Loucy (cell line): ENCODE data around the gene FRS2.

Source experiments
- H2AFZ ChIP-seq: fragments of 200-600 bp; sonication (generic); 2 replicates; pipeline ENCODE4 v1.6.0; 2016; ENCODE audit warnings: antibody characterized with exemption, mild to moderate bottlenecking, low read length, moderate library complexity
- H3F3A ChIP-seq: fragments of 200-600 bp; 2 replicates; pipeline ENCODE4 v1.6.0; 2016; ENCODE audit warnings: antibody characterized with exemption, low read depth, mild to moderate bottlenecking
- H3K27me3 ChIP-seq: fragments of 200-600 bp; sonication (generic); 2 replicates; pipeline ENCODE4 v1.6.1; 2014; ENCODE audit warnings: low read length, mild to moderate bottlenecking; ENCODE audit not compliant: insufficient read depth, poor library complexity, severe bottlenecking
- H3K36me3 ChIP-seq: fragments of 200-600 bp; sonication (generic); 2 replicates; pipeline ENCODE4 v1.6.1; 2016; ENCODE audit warnings: low read length; ENCODE audit not compliant: insufficient read depth
- H3K4me1 ChIP-seq: fragments of 200-600 bp; sonication (generic); 2 replicates; pipeline ENCODE4 v1.5.1; 2014; ENCODE audit warnings: low read length, mild to moderate bottlenecking; ENCODE audit not compliant: insufficient read depth, poor library complexity, severe bottlenecking
- H3K4me2 ChIP-seq: fragments of 200-600 bp; sonication (generic); 2 replicates; pipeline ENCODE4 v1.6.0; 2014; ENCODE audit warnings: antibody characterized with exemption, low read length, low read depth, mild to moderate bottlenecking; ENCODE audit not compliant: poor library complexity, severe bottlenecking
- H3K4me3 ChIP-seq: fragments of 200-600 bp; sonication (generic); 2 replicates; pipeline ENCODE4 v1.5.1; 2014; ENCODE audit warnings: low read length, mild to moderate bottlenecking, mixed read lengths; ENCODE audit not compliant: poor library complexity, severe bottlenecking
- H3K79me2 ChIP-seq: fragments of 200-600 bp; sonication (generic); 2 replicates; pipeline ENCODE4 v1.6.1; 2014; ENCODE audit warnings: low read length; ENCODE audit not compliant: insufficient read depth
- H3K9ac ChIP-seq: fragments of 200-600 bp; sonication (generic); 2 replicates; pipeline ENCODE4 v1.6.0; 2014; ENCODE audit warnings: mild to moderate bottlenecking, low read depth, low read length, moderate library complexity; ENCODE audit not compliant: poor library complexity, severe bottlenecking
- H3K9me2 ChIP-seq: fragments of 200-600 bp; sonication (generic); replicated peaks from 2 replicates; pipeline ENCODE4 v1.6.1; 2016; ENCODE audit warnings: low read depth, low read length, mixed read lengths
- H3K9me3 ChIP-seq: fragments of 200-600 bp; sonication (generic); 2 replicates; pipeline ENCODE4 v1.6.1; 2014; ENCODE audit warnings: mild to moderate bottlenecking, antibody characterized with exemption, low read length, low read depth; ENCODE audit not compliant: insufficient read depth
- H4K20me1 ChIP-seq: fragments of 200-600 bp; sonication (generic); 2 replicates; pipeline ENCODE4 v1.6.0; 2014; ENCODE audit warnings: antibody characterized with exemption, low read length, mild to moderate bottlenecking; ENCODE audit not compliant: insufficient read depth, poor library complexity, severe bottlenecking
- CTCF ChIP-seq: fragments of 200-600 bp; sonication (generic); conservative IDR thresholded peaks from 2 replicates; pipeline ENCODE4 v1.5.1; 2014; ENCODE audit warnings: mild to moderate bottlenecking, antibody characterized with exemption, low read length
- EZH2phosphoT487 ChIP-seq: fragments of 200-600 bp; IDR thresholded peaks from 2 replicates; pipeline ENCODE4 v1.6.1; 2018; ENCODE audit warnings: antibody characterized with exemption, mild to moderate bottlenecking, moderate library complexity, borderline replicate concordance

The FRS2 gene

GRCh38 chr12:69544087-69544486 is 73.9 kb downstream of the FRS2 start:
- Histone ChIP-seq H3K9ac (no peak overlapping the region), H3K36me3 (peaks cover 8% of the 10 kb centered on the region), H3K4me1 (no peaks in the 10 kb centered on the region), H3K4me2 (no peak overlapping the region), H3K9me2 (no peaks in the 10 kb centered on the region), H3K9me3 (no peaks in the 10 kb centered on the region), H3K4me3 (no peak overlapping the region), H3F3A (no peaks in the 10 kb centered on the region), H4K20me1 (no peaks in the 10 kb centered on the region), H2AFZ (no peak overlapping the region), H3K79me2 (no peaks in the 10 kb centered on the region), H3K27me3 (no peaks in the 10 kb centered on the region)
- no peak for TF ChIP-seq EZH2phosphoT487
- no peak for TF ChIP-seq CTCF

- H3K4me1 ChIP-seq, result no peaks in the 10 kb centered on the region
- no peaks in the 10 kb centered on the region for H3K9me2 ChIP-seq
- H3F3A ChIP-seq, result no peaks in the 10 kb centered on the region
- H3K79me2 ChIP-seq, result no peaks in the 10 kb centered on the region
- H3K9me3 ChIP-seq, result no peaks in the 10 kb centered on the region
- H3K4me3 ChIP-seq, result no peak overlapping the region
- peaks cover 8% of the 10 kb centered on the region for H3K36me3 ChIP-seq
- no peak overlapping the region for H2AFZ ChIP-seq
- no peak overlapping the region for H3K9ac ChIP-seq
- no peak overlapping the region for H3K4me2 ChIP-seq
- H3K27me3 ChIP-seq, result no peaks in the 10 kb centered on the region
- no peaks in the 10 kb centered on the region for H4K20me1 ChIP-seq
- TF ChIP-seq EZH2phosphoT487 (no peak), CTCF (no peak)
Measured at GRCh38 chr12:69545081-69545480, 74.9 kb downstream of the FRS2 start.

GRCh38 chr12:69546693-69547438 is 76.7 kb downstream of the FRS2 start:
- H3K4me2 ChIP-seq, result no peak overlapping the region
- no peak for TF ChIP-seq CTCF
- no peak for TF ChIP-seq EZH2phosphoT487
- no peak overlapping the region for H3K9ac ChIP-seq
- no peaks in the 10 kb centered on the region for H3K79me2 ChIP-seq
- no peaks in the 10 kb centered on the region for H3F3A ChIP-seq
- H3K27me3 ChIP-seq, result no peaks in the 10 kb centered on the region
- no peak overlapping the region for H3K4me3 ChIP-seq
- H2AFZ ChIP-seq, result no peak overlapping the region
- H3K9me3 ChIP-seq, result no peaks in the 10 kb centered on the region
- H3K9me2 ChIP-seq, result no peaks in the 10 kb centered on the region
- H4K20me1 ChIP-seq, result no peaks in the 10 kb centered on the region
- H3K36me3 ChIP-seq, result no peaks in the 10 kb centered on the region; the same call in 1 of the 2 replicates
- H3K4me1 ChIP-seq, result no peaks in the 10 kb centered on the region
